ENCODE results near the gene CNOT11. TPM values are rescaled to one million over a fixed set of nuclear protein-coding genes. Genes with fewer than 3 reads are reported as not detected.
"Not testable (repeated sequence)": the region's sequence is repeated elsewhere in the genome, so short reads cannot be mapped to it uniquely, and the experiment has no call there.

Gene CNOT11
- total and polyA plus RNA-seq, 2 donors (not counting 1 experiment from before 2014, with no cell fraction given): 37.6 to 46.3 TPM

GRCh38 chr2:101240694-101241093 lies 12.0 kb upstream of the CNOT11 start:
- 17% methylated on average over 1 of the region's 2 CpGs for WGBS (ENCODE audit: insufficient coverage)
- H3K27me3 ChIP-seq (replicated peaks in 1 of 4; ENCODE audit: control extremely low read depth in 1 of 4, control insufficient read depth in 3 of 4, insufficient read depth in 4 of 4, low read length in 3 of 4); H2AFZ ChIP-seq (ENCODE audit: insufficient read depth, low read depth, low read length, poor library complexity, severe bottlenecking); H3K4me2 ChIP-seq (replicated peaks; ENCODE audit: low read depth, low read length, poor library complexity, severe bottlenecking); intact Hi-C loops (cut with micrococcal nuclease); POLR2A ChIA-PET; H3K9me3 Mint-ChIP-seq (ENCODE audit: insufficient read depth); H3K4me1 Mint-ChIP-seq; H3K4me3 Mint-ChIP-seq; H3K36me3 ChIP-seq (replicated peaks in 1 of 2; ENCODE audit: control extremely low read depth in 1 of 2, control insufficient read depth in 1 of 2, extremely low read depth in 1 of 2, insufficient read depth in 2 of 2, low read length in 1 of 2); H3K27ac ChIP-seq (ENCODE audit: low read length in 2 of 2); H3K4me3 ChIP-seq (ENCODE audit: control extremely low read depth in 1 of 5, extremely low read depth in 1 of 5, insufficient read depth in 1 of 5, low read depth in 2 of 5, low read length in 4 of 5); H3K9ac ChIP-seq (ENCODE audit: low read length); H3K27me3 Mint-ChIP-seq; H3K4me1 ChIP-seq (ENCODE audit: control insufficient read depth in 2 of 2, insufficient read depth in 2 of 2, low read length in 2 of 2); H4K20me1 ChIP-seq (ENCODE audit: control insufficient read depth, insufficient read depth, low read length, poor library complexity, severe bottlenecking); ATAC-seq (ENCODE audit: low read depth); DNase-seq; H3K27ac Mint-ChIP-seq; H3K79me2 ChIP-seq (ENCODE audit: control insufficient read depth, insufficient read depth, low read length): not testable (repeated sequence)
- CTCF ChIA-PET: interaction anchor here (0.6 to 1.3 kb wide), 5 partner anchors 10 to 228 kb away, joined by 3 to 4 read pairs (median 3); no protein-coding TSS in a partner anchor
- peaks cover 0 to 10% (median 0%) of the 10 kb centered on the region in 3 donors for H3K9me3 ChIP-seq (ENCODE audit: control extremely low read depth in 1 of 3, control insufficient read depth in 2 of 3, insufficient read depth in 1 of 3, low read length in 2 of 3)
- TF ChIP-seq CTCF (IDR thresholded peaks at IDR 0.05): peak; percentile 47

DNA sequence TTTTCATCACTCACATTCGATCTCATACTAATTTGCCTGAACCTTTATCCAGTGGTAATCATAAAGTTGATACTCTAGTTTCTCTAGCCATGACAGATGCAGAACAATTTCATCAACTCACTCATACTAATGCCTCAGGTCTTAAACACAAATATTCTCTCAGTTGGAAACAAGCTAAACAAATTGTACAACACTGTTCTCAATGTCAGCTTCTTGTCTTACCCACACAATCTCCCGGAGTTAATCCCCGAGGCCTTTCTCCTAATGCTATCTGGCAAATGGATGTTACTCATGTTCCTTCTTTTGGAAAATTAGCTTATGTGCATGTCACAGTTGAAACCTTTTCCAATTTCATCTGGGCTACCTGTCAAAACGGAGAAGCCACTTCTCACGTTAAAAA lies 11.5 kb upstream of the CNOT11 start:
- Histone ChIP-seq H3K9ac (ENCODE audit: low read length) (no peak overlapping the region), H3K9me3 (ENCODE audit: control extremely low read depth in 1 of 3, control insufficient read depth in 2 of 3, insufficient read depth in 1 of 3, low read length in 2 of 3) (peaks cover 0 to 6% (median 0%) of the 10 kb centered on the region in 3 donors), H3K36me3 (replicated peaks in 1 of 2; ENCODE audit: control extremely low read depth in 1 of 2, control insufficient read depth in 1 of 2, extremely low read depth in 1 of 2, insufficient read depth in 2 of 2, low read length in 1 of 2) (no peaks in the 10 kb centered on the region), H3K27ac (ENCODE audit: low read length in 2 of 2) (no peak overlapping the region), H4K20me1 (ENCODE audit: control insufficient read depth, insufficient read depth, low read length, poor library complexity, severe bottlenecking) (no peaks in the 10 kb centered on the region), H3K27me3 (replicated peaks in 1 of 4; ENCODE audit: control extremely low read depth in 1 of 4, control insufficient read depth in 3 of 4, insufficient read depth in 4 of 4, low read length in 3 of 4) (peaks cover 0 to 2% (median 0%) of the 10 kb centered on the region in 4 experiments), H3K4me3 (ENCODE audit: control extremely low read depth in 1 of 5, extremely low read depth in 1 of 5, insufficient read depth in 1 of 5, low read depth in 2 of 5, low read length in 4 of 5) (no peak overlapping the region), H2AFZ (ENCODE audit: insufficient read depth, low read depth, low read length, poor library complexity, severe bottlenecking) (no peak overlapping the region), H3K4me2 (replicated peaks; ENCODE audit: low read depth, low read length, poor library complexity, severe bottlenecking) (no peak overlapping the region), H3K4me1 (ENCODE audit: control insufficient read depth in 2 of 2, insufficient read depth in 2 of 2, low read length in 2 of 2) (no peaks in the 10 kb centered on the region), H3K79me2 (ENCODE audit: control insufficient read depth, insufficient read depth, low read length) (no peaks in the 10 kb centered on the region)
- 80% methylated on average over 1 of the region's 5 CpGs for WGBS (ENCODE audit: insufficient coverage)
- TF ChIP-seq CTCF (IDR thresholded peaks at IDR 0.05) (no peak), EZH2 (IDR thresholded peaks at IDR 0.05; ENCODE audit: borderline replicate concordance, insufficient read depth, low read depth, low read length, poor library complexity, severe bottlenecking) (no peak)
- no peak overlapping the region for H3K4me3 Mint-ChIP-seq
- no peaks in the 10 kb centered on the region for H3K27me3 Mint-ChIP-seq
- CTCF ChIA-PET: interaction anchor here (0.8 to 1.3 kb wide), 5 partner anchors 9 to 229 kb away, joined by 3 to 4 read pairs (median 3); no protein-coding TSS in a partner anchor
- ATAC-seq (ENCODE audit: low read depth): no peak
- intact Hi-C loops (cut with micrococcal nuclease): no loop called here
- no peak for DNase-seq
- no peak overlapping the region for H3K27ac Mint-ChIP-seq
- H3K9me3 Mint-ChIP-seq (ENCODE audit: insufficient read depth): no peaks in the 10 kb centered on the region
- no peaks in the 10 kb centered on the region for H3K4me1 Mint-ChIP-seq
- POLR2A ChIA-PET: no interaction called here

DNA sequence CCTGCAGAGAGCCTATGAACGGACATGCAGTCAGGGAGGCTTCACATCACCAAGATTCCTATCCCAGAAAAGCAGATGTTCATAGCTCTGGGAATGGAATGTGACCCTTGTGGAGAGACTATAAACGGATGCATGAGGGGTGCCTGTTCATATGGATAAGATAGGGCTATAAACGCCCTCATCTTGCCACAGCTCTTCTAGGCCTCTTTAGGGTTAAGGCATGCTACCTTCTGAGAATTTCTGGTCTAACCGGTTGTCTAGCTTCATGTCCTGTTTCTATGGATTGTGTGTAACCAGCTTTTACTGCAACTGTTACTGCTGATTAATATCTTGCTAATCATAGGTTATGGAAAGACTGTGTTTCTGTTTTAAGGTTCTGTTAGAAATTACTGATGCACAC lies 8.3 kb upstream of the CNOT11 start:
- POLR2A ChIA-PET; H3K27ac Mint-ChIP-seq; H3K4me2 ChIP-seq (replicated peaks; ENCODE audit: low read depth, low read length, poor library complexity, severe bottlenecking); CTCF ChIA-PET; DNase-seq; H3K4me1 ChIP-seq (ENCODE audit: control insufficient read depth in 2 of 2, insufficient read depth in 2 of 2, low read length in 2 of 2); H3K4me3 ChIP-seq (ENCODE audit: control extremely low read depth in 1 of 5, extremely low read depth in 1 of 5, insufficient read depth in 1 of 5, low read depth in 2 of 5, low read length in 4 of 5); ATAC-seq (ENCODE audit: low read depth); H3K4me1 Mint-ChIP-seq; H3K27me3 ChIP-seq (replicated peaks in 1 of 4; ENCODE audit: control extremely low read depth in 1 of 4, control insufficient read depth in 3 of 4, insufficient read depth in 4 of 4, low read length in 3 of 4); H3K9me3 Mint-ChIP-seq (ENCODE audit: insufficient read depth); H3K27me3 Mint-ChIP-seq; H3K36me3 ChIP-seq (replicated peaks in 1 of 2; ENCODE audit: control extremely low read depth in 1 of 2, control insufficient read depth in 1 of 2, extremely low read depth in 1 of 2, insufficient read depth in 2 of 2, low read length in 1 of 2); H3K9ac ChIP-seq (ENCODE audit: low read length); H2AFZ ChIP-seq (ENCODE audit: insufficient read depth, low read depth, low read length, poor library complexity, severe bottlenecking); H3K27ac ChIP-seq (ENCODE audit: low read length in 2 of 2); H3K9me3 ChIP-seq (ENCODE audit: control extremely low read depth in 1 of 3, control insufficient read depth in 2 of 3, insufficient read depth in 1 of 3, low read length in 2 of 3); intact Hi-C loops (cut with micrococcal nuclease); H4K20me1 ChIP-seq (ENCODE audit: control insufficient read depth, insufficient read depth, low read length, poor library complexity, severe bottlenecking); H3K4me3 Mint-ChIP-seq; H3K79me2 ChIP-seq (ENCODE audit: control insufficient read depth, insufficient read depth, low read length): not testable (repeated sequence)
- 89% methylated on average over 1 of the region's 4 CpGs for WGBS (ENCODE audit: insufficient coverage)
